GM23338 (cell line): ENCODE data around the gene C4orf54. TPM values are rescaled to one million over a fixed set of nuclear protein-coding genes. Genes with fewer than 3 reads are reported as not detected.

Experiments
- ATAC-seq: fragments of 200-7000 bp; cut with Tn5 transposase; 3 replicates; pipeline ENCODE4 v1.9.1; 2020
- DNase-seq: peaks from one replicate; pipeline ENCODE4 v3.0.0-alpha.2; 2015; ENCODE audit warnings: low spot score
- H2AFZ ChIP-seq: fragments of 200-600 bp; sonication (generic); 2 replicates; pipeline ENCODE4 v1.8.0; 2016; ENCODE audit warnings: antibody characterized with exemption, mild to moderate bottlenecking, moderate library complexity
- H3F3A ChIP-seq: fragments of 200-600 bp; sonication (generic); replicated peaks from 2 replicates; pipeline ENCODE4 v1.8.0; 2017; ENCODE audit warnings: antibody characterized with exemption, mixed run types, low read depth
- H3K27ac ChIP-seq: fragments of 200-600 bp; sonication (generic); 2 replicates; pipeline ENCODE4 v1.6.1; 2016; ENCODE audit warnings: low read depth
- H3K27me3 ChIP-seq: fragments of 200-600 bp; sonication (generic); 2 replicates; pipeline ENCODE4 v1.8.0; 2016; ENCODE audit warnings: mild to moderate bottlenecking, mixed run types, moderate library complexity; ENCODE audit not compliant: insufficient read depth
- H3K36me3 ChIP-seq: fragments of 200-600 bp; sonication (generic); 2 replicates; pipeline ENCODE4 v1.8.0; 2016; ENCODE audit warnings: mild to moderate bottlenecking; ENCODE audit not compliant: insufficient read depth
- H3K4me1 ChIP-seq: fragments of 200-600 bp; sonication (generic); 2 replicates; pipeline ENCODE4 v1.8.0; 2016; ENCODE audit warnings: mild to moderate bottlenecking, moderate library complexity; ENCODE audit not compliant: insufficient read depth
- H3K4me2 ChIP-seq: fragments of 200-600 bp; sonication (generic); 2 replicates; pipeline ENCODE4 v1.7.1; 2017; ENCODE audit warnings: mixed run types
- H3K4me3 ChIP-seq: fragments of 200-600 bp; sonication (generic); 2 replicates; pipeline ENCODE4 v1.6.1; 2016; ENCODE audit warnings: mixed run types
- H3K79me2 ChIP-seq: fragments of 200-600 bp; sonication (generic); replicated peaks from 2 replicates; pipeline ENCODE4 v1.8.0; 2017; ENCODE audit warnings: mild to moderate bottlenecking; ENCODE audit not compliant: insufficient read depth
- H3K9me2 ChIP-seq: fragments of 200-600 bp; sonication (generic); 2 replicates; pipeline ENCODE4 v1.8.0; 2017; ENCODE audit not compliant: insufficient read depth
- H4K20me1 ChIP-seq: fragments of 200-600 bp; sonication (generic); replicated peaks from 2 replicates; pipeline ENCODE4 v1.8.0; 2017; ENCODE audit warnings: mild to moderate bottlenecking; ENCODE audit not compliant: insufficient read depth
- H3K27ac Mint-ChIP-seq: 2 replicates; pipeline ENCODE4 v1.8.0; 2020; ENCODE audit warnings: inconsistent platforms, mild to moderate bottlenecking, moderate library complexity, mixed read lengths
- H3K27me3 Mint-ChIP-seq: 3 replicates; pipeline ENCODE4 v1.8.0; 2022; ENCODE audit warnings: low read depth, mild to moderate bottlenecking, moderate library complexity, mixed read lengths, inconsistent platforms; ENCODE audit not compliant: insufficient read depth, poor library complexity
- H3K36me3 Mint-ChIP-seq: 3 replicates; pipeline ENCODE4 v1.8.0; 2021; ENCODE audit warnings: low read depth, mild to moderate bottlenecking, inconsistent platforms, moderate library complexity, mixed read lengths
- H3K4me1 Mint-ChIP-seq: 3 replicates; pipeline ENCODE4 v1.8.0; 2020; ENCODE audit warnings: mild to moderate bottlenecking, inconsistent platforms, mixed read lengths
- H3K4me3 Mint-ChIP-seq: 3 replicates; pipeline ENCODE4 v1.8.0; 2021; ENCODE audit warnings: moderate library complexity, mild to moderate bottlenecking, inconsistent platforms, mixed read lengths
- H3K9me3 Mint-ChIP-seq: 3 replicates; pipeline ENCODE4 v1.8.0; 2020; ENCODE audit warnings: moderate library complexity, mild to moderate bottlenecking, inconsistent platforms, mixed read lengths
- CREB1 ChIP-seq: fragments of 250-450 bp; sonication (Bioruptor Pico); IDR thresholded peaks from 2 replicates; pipeline ENCODE4 v1.5.0; 2020; ENCODE audit warnings: low read depth, mild to moderate bottlenecking, moderate library complexity
- EZH2 ChIP-seq: fragments of 200-600 bp; sonication (generic); IDR thresholded peaks from one replicate; pipeline ENCODE4 v1.8.0; 2017; ENCODE audit warnings: antibody characterized with exemption, mild to moderate bottlenecking, low read depth; ENCODE audit not compliant: unreplicated experiment
- EZH2phosphoT487 ChIP-seq: fragments of 200-600 bp; sonication (generic); IDR thresholded peaks from one replicate; pipeline ENCODE4 v1.8.1; 2018; ENCODE audit warnings: antibody characterized with exemption; ENCODE audit not compliant: unreplicated experiment
- JUNB ChIP-seq: IDR thresholded peaks from one replicate; pipeline ENCODE4 v1.6.1; 2016; ENCODE audit warnings: antibody characterized with exemption; ENCODE audit not compliant: unreplicated experiment
- NANOG ChIP-seq: IDR thresholded peaks from 2 replicates; pipeline ENCODE4 v1.6.1; 2016; ENCODE audit warnings: antibody characterized with exemption, borderline replicate concordance
- POLR2AphosphoS5 ChIP-seq: IDR thresholded peaks from 2 replicates; pipeline ENCODE4 v1.6.1; 2016; ENCODE audit warnings: antibody characterized with exemption, low read depth
- STAT1 ChIP-seq: IDR thresholded peaks from one replicate; pipeline ENCODE4 v1.6.1; 2016; ENCODE audit warnings: antibody characterized with exemption; ENCODE audit not compliant: unreplicated experiment
- ZNF114 ChIP-seq: fragments of 250-450 bp; sonication (Bioruptor Pico); IDR thresholded peaks from 2 replicates; pipeline ENCODE4 v1.5.0; 2020; ENCODE audit warnings: mild to moderate bottlenecking, moderate library complexity
- ZNF331 ChIP-seq: fragments of 250-450 bp; sonication (Bioruptor Pico); IDR thresholded peaks from 2 replicates; pipeline ENCODE4 v1.5.0; 2020; ENCODE audit warnings: low read depth, mild to moderate bottlenecking, moderate library complexity
- polyA plus RNA-seq: library from polyadenylated mRNA; unstranded; fragments of >200 nt; fragmentation: Nextera tagmentation; extraction: Ambion mirVana; gene quantifications from 2 replicates; pipeline ENCODE4 v1.2.1, GENCODE V29; 2016
- total RNA-seq: library from RNA; depleted of rRNA; stranded (reverse); fragments of >200 nt; shearing (Covaris generic); gene quantifications from 2 replicates; pipeline ENCODE4 v1.2.3, GENCODE V29; 2014
- TF ChIP-seq, protein P1 (sequence below): IDR thresholded peaks from one replicate; pipeline ENCODE4 v1.6.1; 2018; ENCODE audit warnings: antibody characterized with exemption; ENCODE audit not compliant: unreplicated experiment
- TF ChIP-seq, protein P2 (sequence below): IDR thresholded peaks from 2 replicates; pipeline ENCODE4 v1.6.1; 2016; ENCODE audit warnings: antibody characterized with exemption
- TF ChIP-seq, protein P3 (sequence below), 2 experiments: fragments of 200-600 bp in 1 of 2; sonication (generic) in 1 of 2; conservative IDR thresholded peaks; 2 replicates each; pipeline versions ENCODE4 v1.5.1 to v1.6.1; 2016 to 2017; ENCODE audit warnings: antibody characterized with exemption in 2 of 2, low read depth in 2 of 2, mild to moderate bottlenecking in 2 of 2, moderate library complexity in 1 of 2

C4orf54 gene
- total and polyA plus RNA-seq, 2 experiments from 2014 or later = 0.03 TPM; not detected in 1

DNA sequence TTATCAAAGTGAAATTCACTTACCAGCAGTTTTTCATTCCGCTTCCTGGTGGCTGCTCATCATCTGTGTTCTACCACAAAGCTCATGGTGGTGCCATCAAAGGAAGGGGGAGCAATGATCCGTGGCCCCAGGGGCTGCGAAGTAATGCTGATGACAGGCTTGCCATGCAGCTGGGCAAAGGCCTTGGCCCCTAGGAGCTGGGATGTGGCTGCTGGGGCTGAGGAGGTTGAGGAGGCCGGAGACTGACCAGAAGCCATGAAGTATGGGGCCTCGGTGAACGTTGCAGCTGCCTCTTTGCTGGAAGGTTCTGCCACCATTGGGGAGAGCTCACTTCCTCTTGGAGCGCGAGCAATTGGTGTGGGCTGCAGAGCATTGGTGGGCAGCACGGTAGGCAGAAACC, 8.4 kb downstream of the C4orf54 start:
- Histone ChIP-seq H3K27ac (no peak overlapping the region), H2AFZ (no peak overlapping the region), H3K36me3 (no peaks in the 10 kb centered on the region), H4K20me1 (no peaks in the 10 kb centered on the region), H3F3A (no peaks in the 10 kb centered on the region), H3K4me2 (no peak overlapping the region), H3K4me3 (no peak overlapping the region), H3K9me2 (no peaks in the 10 kb centered on the region), H3K79me2 (no peaks in the 10 kb centered on the region), H3K27me3 (peaks cover 5% of the 10 kb centered on the region; the same call in 1 of the 2 replicates), H3K4me1 (peaks cover 18% of the 10 kb centered on the region)
- TF ChIP-seq, protein P1, sequence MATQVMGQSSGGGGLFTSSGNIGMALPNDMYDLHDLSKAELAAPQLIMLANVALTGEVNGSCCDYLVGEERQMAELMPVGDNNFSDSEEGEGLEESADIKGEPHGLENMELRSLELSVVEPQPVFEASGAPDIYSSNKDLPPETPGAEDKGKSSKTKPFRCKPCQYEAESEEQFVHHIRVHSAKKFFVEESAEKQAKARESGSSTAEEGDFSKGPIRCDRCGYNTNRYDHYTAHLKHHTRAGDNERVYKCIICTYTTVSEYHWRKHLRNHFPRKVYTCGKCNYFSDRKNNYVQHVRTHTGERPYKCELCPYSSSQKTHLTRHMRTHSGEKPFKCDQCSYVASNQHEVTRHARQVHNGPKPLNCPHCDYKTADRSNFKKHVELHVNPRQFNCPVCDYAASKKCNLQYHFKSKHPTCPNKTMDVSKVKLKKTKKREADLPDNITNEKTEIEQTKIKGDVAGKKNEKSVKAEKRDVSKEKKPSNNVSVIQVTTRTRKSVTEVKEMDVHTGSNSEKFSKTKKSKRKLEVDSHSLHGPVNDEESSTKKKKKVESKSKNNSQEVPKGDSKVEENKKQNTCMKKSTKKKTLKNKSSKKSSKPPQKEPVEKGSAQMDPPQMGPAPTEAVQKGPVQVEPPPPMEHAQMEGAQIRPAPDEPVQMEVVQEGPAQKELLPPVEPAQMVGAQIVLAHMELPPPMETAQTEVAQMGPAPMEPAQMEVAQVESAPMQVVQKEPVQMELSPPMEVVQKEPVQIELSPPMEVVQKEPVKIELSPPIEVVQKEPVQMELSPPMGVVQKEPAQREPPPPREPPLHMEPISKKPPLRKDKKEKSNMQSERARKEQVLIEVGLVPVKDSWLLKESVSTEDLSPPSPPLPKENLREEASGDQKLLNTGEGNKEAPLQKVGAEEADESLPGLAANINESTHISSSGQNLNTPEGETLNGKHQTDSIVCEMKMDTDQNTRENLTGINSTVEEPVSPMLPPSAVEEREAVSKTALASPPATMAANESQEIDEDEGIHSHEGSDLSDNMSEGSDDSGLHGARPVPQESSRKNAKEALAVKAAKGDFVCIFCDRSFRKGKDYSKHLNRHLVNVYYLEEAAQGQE = no peak
- TF ChIP-seq, protein P2, sequence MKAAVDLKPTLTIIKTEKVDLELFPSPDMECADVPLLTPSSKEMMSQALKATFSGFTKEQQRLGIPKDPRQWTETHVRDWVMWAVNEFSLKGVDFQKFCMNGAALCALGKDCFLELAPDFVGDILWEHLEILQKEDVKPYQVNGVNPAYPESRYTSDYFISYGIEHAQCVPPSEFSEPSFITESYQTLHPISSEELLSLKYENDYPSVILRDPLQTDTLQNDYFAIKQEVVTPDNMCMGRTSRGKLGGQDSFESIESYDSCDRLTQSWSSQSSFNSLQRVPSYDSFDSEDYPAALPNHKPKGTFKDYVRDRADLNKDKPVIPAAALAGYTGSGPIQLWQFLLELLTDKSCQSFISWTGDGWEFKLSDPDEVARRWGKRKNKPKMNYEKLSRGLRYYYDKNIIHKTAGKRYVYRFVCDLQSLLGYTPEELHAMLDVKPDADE = no peak
- TF ChIP-seq EZH2 (no peak), ZNF114 (CRISPR knock-in tag) (no peak), NANOG (no peak), CREB1 (CRISPR knock-in tag) (no peak), STAT1 (no peak), JUNB (no peak)
- TF ChIP-seq, protein P3, sequence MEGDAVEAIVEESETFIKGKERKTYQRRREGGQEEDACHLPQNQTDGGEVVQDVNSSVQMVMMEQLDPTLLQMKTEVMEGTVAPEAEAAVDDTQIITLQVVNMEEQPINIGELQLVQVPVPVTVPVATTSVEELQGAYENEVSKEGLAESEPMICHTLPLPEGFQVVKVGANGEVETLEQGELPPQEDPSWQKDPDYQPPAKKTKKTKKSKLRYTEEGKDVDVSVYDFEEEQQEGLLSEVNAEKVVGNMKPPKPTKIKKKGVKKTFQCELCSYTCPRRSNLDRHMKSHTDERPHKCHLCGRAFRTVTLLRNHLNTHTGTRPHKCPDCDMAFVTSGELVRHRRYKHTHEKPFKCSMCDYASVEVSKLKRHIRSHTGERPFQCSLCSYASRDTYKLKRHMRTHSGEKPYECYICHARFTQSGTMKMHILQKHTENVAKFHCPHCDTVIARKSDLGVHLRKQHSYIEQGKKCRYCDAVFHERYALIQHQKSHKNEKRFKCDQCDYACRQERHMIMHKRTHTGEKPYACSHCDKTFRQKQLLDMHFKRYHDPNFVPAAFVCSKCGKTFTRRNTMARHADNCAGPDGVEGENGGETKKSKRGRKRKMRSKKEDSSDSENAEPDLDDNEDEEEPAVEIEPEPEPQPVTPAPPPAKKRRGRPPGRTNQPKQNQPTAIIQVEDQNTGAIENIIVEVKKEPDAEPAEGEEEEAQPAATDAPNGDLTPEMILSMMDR (conservative IDR thresholded peaks at IDR 0.05; ENCODE audit: low read depth in 2 of 2) = no peak
- Mint-ChIP-seq H3K27ac (no peak overlapping the region), H3K36me3 (no peaks in the 10 kb centered on the region), H3K27me3 (peaks cover 29% of the 10 kb centered on the region), H3K9me3 (no peaks in the 10 kb centered on the region), H3K4me3 (no peak overlapping the region), H3K4me1 (peaks cover 28% of the 10 kb centered on the region)
- ATAC-seq (no peak), DNase-seq (no peak)

DNA sequence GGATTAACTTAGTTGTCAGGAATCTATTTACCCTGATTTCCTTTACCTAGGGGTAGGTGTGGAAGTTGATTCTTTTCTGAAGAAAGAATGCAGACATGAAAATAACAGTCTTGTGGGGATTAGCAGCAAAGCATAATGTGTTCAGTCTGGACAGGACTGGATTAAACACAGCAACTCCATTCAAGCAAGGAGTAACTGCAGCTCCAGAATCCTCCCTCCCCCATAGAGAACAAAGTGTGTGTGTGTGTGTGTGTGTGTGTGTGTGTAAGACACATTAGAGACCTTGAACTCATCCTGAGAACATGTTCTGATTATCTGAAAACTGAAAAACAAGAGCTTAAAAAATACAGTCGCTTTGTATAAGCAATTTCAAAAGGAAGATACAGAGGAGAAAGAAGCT, 9.3 kb downstream of the C4orf54 start:
- Histone ChIP-seq H3K27me3 (peaks cover 11% of the 10 kb centered on the region; the same call in 1 of the 2 replicates), H3K4me3 (no peak overlapping the region), H3K79me2 (no peaks in the 10 kb centered on the region), H4K20me1 (no peaks in the 10 kb centered on the region), H3K36me3 (no peaks in the 10 kb centered on the region), H3K4me1 (peaks cover 24% of the 10 kb centered on the region), H3K4me2 (no peak overlapping the region), H3F3A (no peaks in the 10 kb centered on the region), H2AFZ (no peak overlapping the region), H3K9me2 (no peaks in the 10 kb centered on the region), H3K27ac (no peak overlapping the region)
- no peak for ATAC-seq
- DNase-seq = no peak
- Mint-ChIP-seq H3K27ac (no peak overlapping the region), H3K36me3 (no peaks in the 10 kb centered on the region), H3K27me3 (peaks cover 36% of the 10 kb centered on the region), H3K9me3 (no peaks in the 10 kb centered on the region), H3K4me3 (no peak overlapping the region), H3K4me1 (peaks cover 36% of the 10 kb centered on the region)
- no peak for TF ChIP-seq EZH2phosphoT487
- TF ChIP-seq, protein P1 = no peak
- no peak for TF ChIP-seq ZNF114 (CRISPR knock-in tag)
- TF ChIP-seq, protein P2 = no peak
- TF ChIP-seq POLR2AphosphoS5 = no peak
- TF ChIP-seq NANOG = no peak
- no peak for TF ChIP-seq ZNF331 (CRISPR knock-in tag)
- no peak for TF ChIP-seq EZH2
